ENCODE data around the gene NCK2. TPM values are rescaled to one million over a fixed set of nuclear protein-coding genes. Genes with fewer than 3 reads are reported as not detected.
A peak's percentile ranks its signal among the peaks of the same experiment; 100 is the strongest.

The NCK2 gene
- total RNA-seq, 5 donors from 2014 or later (not counting 1 experiment from before 2014, with no cell fraction given): 97.7 to 154 (median 120) TPM

- Histone ChIP-seq H3K4me3 (ENCODE audit: control insufficient read depth in 1 of 2, extremely low read depth in 1 of 2, low read length in 1 of 2) (no peak overlapping the region), H3K36me3 (ENCODE audit: control insufficient read depth in 2 of 2, extremely low read depth in 1 of 2, insufficient read depth in 1 of 2, low read length in 1 of 2) (no peaks in the 10 kb centered on the region), H3K4me1 (ENCODE audit: control insufficient read depth in 1 of 2, extremely low read depth in 1 of 2, insufficient read depth in 2 of 2, low read length in 2 of 2) (peaks cover 10 to 19% of the 10 kb centered on the region in 2 experiments), H3K9me3 (no peaks in the 10 kb centered on the region), H3K27me3 (replicated peaks in 1 of 2; ENCODE audit: control insufficient read depth in 2 of 2, extremely low read depth in 1 of 2, insufficient read depth in 2 of 2, low read length in 1 of 2) (no peaks in the 10 kb centered on the region), H3K27ac (ENCODE audit: low read length) (no peak overlapping the region)
- no peak for DNase-seq
- Mint-ChIP-seq H3K27ac (peak overlapping the region in 1 of 2 donors; percentile 81), H3K9me3 (peaks cover 7 to 28% (median 14%) of the 10 kb centered on the region in 3 donors), H3K4me1 (peaks cover 42 to 54% (median 45%) of the 10 kb centered on the region in 3 donors), H3K27me3 (no peaks in the 10 kb centered on the region), H3K36me3 (peaks cover 12% of the 10 kb centered on the region), H3K4me3 (no peak overlapping the region)
- POLR2A ChIA-PET: interaction anchor here in 1 of 2 donors (0.6 kb wide), 1 partner anchor 81 kb away, joined by 5 read pairs; no protein-coding TSS in a partner anchor
- peak in 2 of 4 experiments; percentile 6 to 17 for ATAC-seq (replicated peaks in 1 of 4)
- 100% methylated on average over 2 of the region's 3 CpGs for WGBS (ENCODE audit: insufficient coverage)
- CTCF ChIA-PET: interaction anchor here (0.5 to 1.9 kb wide), 3 partner anchors 16 to 186 kb away, joined by 3 to 6 read pairs (median 5); no protein-coding TSS in a partner anchor
Measured at GRCh38 chr2:105919191-105919811, 174.6 kb downstream of the NCK2 start.

- Mint-ChIP-seq H3K27ac (peak overlapping the region in 1 of 2 donors; percentile 81), H3K4me1 (peaks cover 48 to 57% (median 50%) of the 10 kb centered on the region in 3 donors), H3K27me3 (no peaks in the 10 kb centered on the region), H3K9me3 (peaks cover 5 to 23% (median 12%) of the 10 kb centered on the region in 3 donors), H3K36me3 (peaks cover 9% of the 10 kb centered on the region), H3K4me3 (no peak overlapping the region)
- POLR2A ChIA-PET: interaction anchor here in 1 of 2 donors (0.6 kb wide), 1 partner anchor 82 kb away, joined by 5 read pairs; no protein-coding TSS in a partner anchor
- no peaks in the 10 kb centered on the region for H3K9me3 ChIP-seq
- peak; percentile 16 to 73 (median 47) for DNase-seq
- H3K27ac ChIP-seq (ENCODE audit: low read length): no peak overlapping the region
- H3K4me1 ChIP-seq (ENCODE audit: control insufficient read depth in 1 of 2, extremely low read depth in 1 of 2, insufficient read depth in 2 of 2, low read length in 2 of 2): peaks cover 10 to 19% of the 10 kb centered on the region in 2 experiments
- ATAC-seq (replicated peaks in 1 of 4): peak; percentile 27 to 44 (median 36)
- no peaks in the 10 kb centered on the region for H3K36me3 ChIP-seq (ENCODE audit: control insufficient read depth in 2 of 2, extremely low read depth in 1 of 2, insufficient read depth in 1 of 2, low read length in 1 of 2)
- no peak overlapping the region for H3K4me3 ChIP-seq (ENCODE audit: control insufficient read depth in 1 of 2, extremely low read depth in 1 of 2, low read length in 1 of 2)
- CTCF ChIA-PET: interaction anchor here (0.5 to 1.9 kb wide), 3 partner anchors 15 to 185 kb away, joined by 3 to 6 read pairs (median 5); no protein-coding TSS in a partner anchor
- no peaks in the 10 kb centered on the region for H3K27me3 ChIP-seq (replicated peaks in 1 of 2; ENCODE audit: control insufficient read depth in 2 of 2, extremely low read depth in 1 of 2, insufficient read depth in 2 of 2, low read length in 1 of 2)
Measured at GRCh38 chr2:105919826-105920225, 175.1 kb downstream of the NCK2 start.

GRCh38 chr2:105924271-105924670, 179.6 kb downstream of the NCK2 start:
- peaks cover 27 to 41% of the 10 kb centered on the region in 2 experiments for H3K4me1 ChIP-seq (ENCODE audit: control insufficient read depth in 1 of 2, extremely low read depth in 1 of 2, insufficient read depth in 2 of 2, low read length in 2 of 2)
- peak overlapping the region; percentile 29 to 66 for H3K27ac Mint-ChIP-seq
- H3K9me3 ChIP-seq: no peaks in the 10 kb centered on the region
- peaks cover 0 to 7% (median 7%) of the 10 kb centered on the region in 3 donors for H3K9me3 Mint-ChIP-seq
- H3K36me3 ChIP-seq (ENCODE audit: control insufficient read depth in 2 of 2, extremely low read depth in 1 of 2, insufficient read depth in 1 of 2, low read length in 1 of 2): no peaks in the 10 kb centered on the region
- ChIA-PET POLR2A (interaction anchor here in 1 of 2 donors (0.6 kb wide), 1 partner anchor 68 kb away, joined by 6 read pairs; no protein-coding TSS in a partner anchor), CTCF (interaction anchor here (0.6 to 1.1 kb wide), 3 partner anchors 11 to 172 kb away, joined by 3 to 6 read pairs (median 3); no protein-coding TSS in a partner anchor)
- peak overlapping the region in 1 of 3 donors; percentile 12 for H3K4me3 Mint-ChIP-seq
- H3K27me3 ChIP-seq (replicated peaks in 1 of 2; ENCODE audit: control insufficient read depth in 2 of 2, extremely low read depth in 1 of 2, insufficient read depth in 2 of 2, low read length in 1 of 2): no peaks in the 10 kb centered on the region
- H3K4me3 ChIP-seq (ENCODE audit: control insufficient read depth in 1 of 2, extremely low read depth in 1 of 2, low read length in 1 of 2): no peak overlapping the region
- H3K36me3 Mint-ChIP-seq: no peaks in the 10 kb centered on the region
- H3K4me1 Mint-ChIP-seq: peaks cover 68 to 77% (median 74%) of the 10 kb centered on the region in 3 donors
- ATAC-seq (replicated peaks in 1 of 4): no peak
- DNase-seq: no peak
- no peaks in the 10 kb centered on the region for H3K27me3 Mint-ChIP-seq
- WGBS (ENCODE audit: insufficient coverage): 83% methylated on average over 2 of the region's 6 CpGs
- H3K27ac ChIP-seq (ENCODE audit: low read length): no peak overlapping the region

- no peak for ATAC-seq (replicated peaks in 1 of 4)
- Histone ChIP-seq H3K27me3 (replicated peaks in 1 of 2; ENCODE audit: control insufficient read depth in 2 of 2, extremely low read depth in 1 of 2, insufficient read depth in 2 of 2, low read length in 1 of 2) (no peaks in the 10 kb centered on the region), H3K9me3 (no peaks in the 10 kb centered on the region), H3K36me3 (ENCODE audit: control insufficient read depth in 2 of 2, extremely low read depth in 1 of 2, insufficient read depth in 1 of 2, low read length in 1 of 2) (no peaks in the 10 kb centered on the region), H3K4me1 (ENCODE audit: control insufficient read depth in 1 of 2, extremely low read depth in 1 of 2, insufficient read depth in 2 of 2, low read length in 2 of 2) (peaks cover 27 to 42% of the 10 kb centered on the region in 2 experiments), H3K4me3 (ENCODE audit: control insufficient read depth in 1 of 2, extremely low read depth in 1 of 2, low read length in 1 of 2) (no peak overlapping the region), H3K27ac (ENCODE audit: low read length) (no peak overlapping the region)
- POLR2A ChIA-PET: no interaction called here
- Mint-ChIP-seq H3K36me3 (no peaks in the 10 kb centered on the region), H3K27me3 (no peaks in the 10 kb centered on the region), H3K4me1 (peaks cover 69 to 77% (median 76%) of the 10 kb centered on the region in 3 donors), H3K27ac (peak overlapping the region; percentile 36 to 76), H3K9me3 (peaks cover 0 to 7% (median 7%) of the 10 kb centered on the region in 3 donors), H3K4me3 (no peak overlapping the region)
- DNase-seq: no peak
- WGBS (ENCODE audit: insufficient coverage): no CpG with 5 or more reads among the region's 3 CpGs
- CTCF ChIA-PET: no interaction called here
Measured at GRCh38 chr2:105924932-105925331, 180.2 kb downstream of the NCK2 start.

- H3K27me3 Mint-ChIP-seq: no peaks in the 10 kb centered on the region
Measured at GRCh38 chr2:105925390-105925789, 180.7 kb downstream of the NCK2 start.

GRCh38 chr2:105926960-105927678, 182.4 kb downstream of the NCK2 start:
- Mint-ChIP-seq H3K4me1 (peaks cover 78 to 87% (median 81%) of the 10 kb centered on the region in 3 donors), H3K36me3 (no peaks in the 10 kb centered on the region), H3K27ac (peak overlapping the region; percentile 96), H3K4me3 (peak overlapping the region in 2 of 3 donors; percentile 11 to 71), H3K9me3 (peaks cover 0 to 2% (median 0%) of the 10 kb centered on the region in 3 donors), H3K27me3 (no peaks in the 10 kb centered on the region)
- WGBS (ENCODE audit: insufficient coverage): no CpG with 5 or more reads among the region's 3 CpGs
- H3K27ac ChIP-seq (ENCODE audit: low read length): peak overlapping the region; percentile 63
- peak overlapping the region in 1 of 2 donors; percentile 29 for H3K4me3 ChIP-seq (ENCODE audit: control insufficient read depth in 1 of 2, extremely low read depth in 1 of 2, low read length in 1 of 2)
- H3K27me3 ChIP-seq (replicated peaks in 1 of 2; ENCODE audit: control insufficient read depth in 2 of 2, extremely low read depth in 1 of 2, insufficient read depth in 2 of 2, low read length in 1 of 2): no peaks in the 10 kb centered on the region
- no peaks in the 10 kb centered on the region for H3K36me3 ChIP-seq (ENCODE audit: control insufficient read depth in 2 of 2, extremely low read depth in 1 of 2, insufficient read depth in 1 of 2, low read length in 1 of 2)
- peaks cover 34 to 61% of the 10 kb centered on the region in 2 experiments for H3K4me1 ChIP-seq (ENCODE audit: control insufficient read depth in 1 of 2, extremely low read depth in 1 of 2, insufficient read depth in 2 of 2, low read length in 2 of 2)
- peak; percentile 37 to 76 (median 59) for DNase-seq
- no peaks in the 10 kb centered on the region for H3K9me3 ChIP-seq
- CTCF ChIA-PET: interaction anchor here (0.7 to 1.6 kb wide), 2 partner anchors 8 to 63 kb away, joined by 3 to 5 read pairs; no protein-coding TSS in a partner anchor
- POLR2A ChIA-PET: interaction anchor here in 1 of 2 donors (0.6 kb wide), 1 partner anchor 12 kb away, joined by 3 read pairs; no protein-coding TSS in a partner anchor
- ATAC-seq (replicated peaks in 1 of 4): peak; percentile 78 to 85 (median 83)

More at GRCh38 chr2:105925390-105925789, 180.7 kb downstream of the NCK2 start:
- ATAC-seq (replicated peaks in 1 of 4) (no peak), DNase-seq (no peak)
- CTCF ChIA-PET: interaction anchor here in 1 of 2 donors (1.6 kb wide), 1 partner anchor 10 kb away, joined by 5 read pairs; no protein-coding TSS in a partner anchor
- Histone ChIP-seq H3K4me3 (ENCODE audit: control insufficient read depth in 1 of 2, extremely low read depth in 1 of 2, low read length in 1 of 2) (no peak overlapping the region), H3K9me3 (no peaks in the 10 kb centered on the region), H3K36me3 (ENCODE audit: control insufficient read depth in 2 of 2, extremely low read depth in 1 of 2, insufficient read depth in 1 of 2, low read length in 1 of 2) (no peaks in the 10 kb centered on the region), H3K27me3 (replicated peaks in 1 of 2; ENCODE audit: control insufficient read depth in 2 of 2, extremely low read depth in 1 of 2, insufficient read depth in 2 of 2, low read length in 1 of 2) (no peaks in the 10 kb centered on the region), H3K27ac (ENCODE audit: low read length) (no peak overlapping the region), H3K4me1 (ENCODE audit: control insufficient read depth in 1 of 2, extremely low read depth in 1 of 2, insufficient read depth in 2 of 2, low read length in 2 of 2) (peaks cover 32 to 45% of the 10 kb centered on the region in 2 experiments)
- H3K4me1 Mint-ChIP-seq: peaks cover 71 to 77% (median 77%) of the 10 kb centered on the region in 3 donors
- POLR2A ChIA-PET: no interaction called here
- H3K27ac Mint-ChIP-seq: peak overlapping the region; percentile 36 to 76
- no peaks in the 10 kb centered on the region for H3K36me3 Mint-ChIP-seq
- no peak overlapping the region for H3K4me3 Mint-ChIP-seq
- H3K9me3 Mint-ChIP-seq: peaks cover 0 to 7% (median 7%) of the 10 kb centered on the region in 3 donors
- WGBS (ENCODE audit: insufficient coverage): 96% methylated on average over 4 of the region's 6 CpGs
